ENCODE data around the gene SOX18.

SOX18 gene

GRCh38 chr20:64051561-64052325 lies 2.3 kb upstream of the SOX18 start:
- no peak for DNase-seq

- no peak for DNase-seq
Measured at GRCh38 chr20:64051033-64051452, 1.6 kb upstream of the SOX18 start.

GRCh38 chr20:64050261-64051032 lies 1.0 kb upstream of the SOX18 start:
- DNase-seq = no peak

- DNase-seq = no peak
Measured at GRCh38 chr20:64049878-64050260, 430 bp upstream of the SOX18 start.

- no peak for DNase-seq
Measured at GRCh38 chr20:64048402-64049044, 916 bp downstream of the SOX18 start.

- no peak for DNase-seq
Measured at GRCh38 chr20:64047968-64048401, 1.5 kb downstream of the SOX18 start.

GRCh38 chr20:64047046-64047389 lies 2.4 kb downstream of the SOX18 start:
- DNase-seq = no peak

- DNase-seq = no peak
Measured at GRCh38 chr20:64045346-64046011, 4.0 kb downstream of the SOX18 start.

GRCh38 chr20:64044484-64045247 lies 4.8 kb downstream of the SOX18 start:
- no peak for DNase-seq

GRCh38 chr20:64043768-64044167 lies 5.7 kb downstream of the SOX18 start:
- DNase-seq = no peak

- peak in 1 of 2 experiments; percentile 6 for DNase-seq
Measured at GRCh38 chr20:64042054-64042781, 7.2 kb downstream of the SOX18 start.

GRCh38 chr20:64041781-64042053 lies 7.7 kb downstream of the SOX18 start:
- DNase-seq = no peak

- DNase-seq = no peak
Measured at GRCh38 chr20:64041040-64041780, 8.2 kb downstream of the SOX18 start.

- DNase-seq = no peak
Measured at GRCh38 chr20:64040231-64041039, 9.0 kb downstream of the SOX18 start.

- DNase-seq = no peak
Measured at GRCh38 chr20:64039293-64040160, 9.9 kb downstream of the SOX18 start.

GRCh38 chr20:64038565-64039292 lies 10.7 kb downstream of the SOX18 start:
- DNase-seq = peak; percentile 40 to 54

GRCh38 chr20:64038224-64038564 lies 11.2 kb downstream of the SOX18 start:
- DNase-seq = no peak

- DNase-seq = no peak
Measured at GRCh38 chr20:64037498-64038213, 11.8 kb downstream of the SOX18 start.

All from Kasumi-1 (cell line).